ENCODE measurements around the gene TBCB. TPM values are rescaled to one million over a fixed set of nuclear protein-coding genes. Genes with fewer than 3 reads are reported as not detected.

TBCB gene, protein sequence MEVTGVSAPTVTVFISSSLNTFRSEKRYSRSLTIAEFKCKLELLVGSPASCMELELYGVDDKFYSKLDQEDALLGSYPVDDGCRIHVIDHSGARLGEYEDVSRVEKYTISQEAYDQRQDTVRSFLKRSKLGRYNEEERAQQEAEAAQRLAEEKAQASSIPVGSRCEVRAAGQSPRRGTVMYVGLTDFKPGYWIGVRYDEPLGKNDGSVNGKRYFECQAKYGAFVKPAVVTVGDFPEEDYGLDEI
- 385 TPM for total RNA-seq

DNA sequence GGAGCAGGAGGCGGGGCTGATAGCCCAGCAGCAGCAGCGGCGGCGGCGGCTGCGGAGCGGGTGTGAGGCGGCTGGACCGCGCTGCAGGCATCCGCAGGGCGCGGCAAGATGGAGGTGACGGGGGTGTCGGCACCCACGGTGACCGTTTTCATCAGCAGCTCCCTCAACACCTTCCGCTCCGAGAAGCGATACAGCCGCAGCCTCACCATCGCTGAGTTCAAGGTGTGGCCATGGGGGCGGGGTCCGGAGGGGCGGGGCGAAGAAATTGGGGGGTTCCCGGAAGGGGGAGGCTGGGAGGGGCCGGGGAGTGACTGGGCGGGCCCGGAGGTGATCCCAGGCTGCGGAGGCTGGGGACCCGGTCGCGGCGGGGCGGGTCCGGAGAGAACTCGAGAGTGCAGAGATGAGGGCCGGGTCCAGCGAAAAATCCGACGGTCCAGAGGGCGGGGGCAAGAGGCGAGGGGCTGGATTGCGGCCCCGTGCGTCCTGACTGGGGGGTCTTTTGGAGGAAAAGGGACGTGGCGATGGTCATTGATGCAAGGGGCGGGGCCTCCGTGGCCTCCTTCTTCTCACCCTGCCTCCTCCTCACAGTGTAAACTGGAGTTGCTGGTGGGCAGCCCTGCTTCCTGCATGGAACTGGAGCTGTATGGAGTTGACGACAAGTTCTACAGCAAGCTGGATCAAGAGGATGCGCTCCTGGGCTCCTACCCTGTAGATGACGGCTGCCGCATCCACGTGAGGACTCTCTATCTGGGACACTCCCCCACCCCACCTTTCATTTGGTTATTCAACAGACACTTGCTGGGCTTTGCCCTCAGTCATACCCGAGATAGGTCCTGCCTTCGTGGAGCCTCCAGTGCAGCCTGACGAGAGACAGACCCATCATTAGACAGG, at the start of gene TBCB:
Gene TBCB, plus strand, starts transcription at position 16 of the 891 bp plus-strand sequence. Its CDS starts 93 bp downstream, at position 109.

DNA sequence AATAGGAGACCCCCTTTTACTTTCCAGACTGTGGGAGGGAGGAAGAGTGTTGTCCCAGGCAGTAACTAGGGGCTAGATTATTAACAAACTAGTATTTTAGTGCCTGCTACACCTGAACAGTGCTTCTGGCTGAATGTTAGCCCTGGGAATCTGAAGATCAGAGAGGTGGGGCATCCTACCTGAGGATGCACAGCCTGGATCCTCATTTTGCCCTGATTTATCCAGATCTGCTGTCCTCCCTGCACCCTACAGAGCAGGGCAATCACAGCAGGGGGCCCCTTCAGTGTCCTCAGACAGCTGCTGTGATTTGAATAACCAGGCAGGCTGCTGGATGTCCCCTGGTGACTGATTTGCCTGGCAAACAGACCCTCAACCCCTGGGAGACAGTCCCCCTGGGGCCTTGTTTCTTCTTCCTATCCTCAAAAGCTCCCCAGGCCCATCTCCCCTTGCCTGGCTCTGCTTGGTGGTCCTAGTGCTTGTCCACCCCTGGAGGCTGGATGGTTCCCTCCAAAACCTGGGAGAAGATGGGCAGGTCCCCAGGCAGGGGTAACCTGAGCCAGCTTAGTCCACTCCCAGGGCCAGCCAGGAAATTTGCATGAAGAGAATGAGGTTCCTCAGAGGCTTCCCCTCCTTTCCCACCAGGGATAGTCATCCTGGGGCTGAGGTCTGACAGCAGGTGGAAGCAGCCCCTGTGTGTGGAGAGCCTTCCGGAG, 4.6 kb upstream of the TBCB start, which contains the start of gene OVOL3:
Gene OVOL3, plus strand, starts transcription at position 657 of the 713 bp plus-strand sequence. CDS start 60 bp downstream, outside the sequence.

DNA sequence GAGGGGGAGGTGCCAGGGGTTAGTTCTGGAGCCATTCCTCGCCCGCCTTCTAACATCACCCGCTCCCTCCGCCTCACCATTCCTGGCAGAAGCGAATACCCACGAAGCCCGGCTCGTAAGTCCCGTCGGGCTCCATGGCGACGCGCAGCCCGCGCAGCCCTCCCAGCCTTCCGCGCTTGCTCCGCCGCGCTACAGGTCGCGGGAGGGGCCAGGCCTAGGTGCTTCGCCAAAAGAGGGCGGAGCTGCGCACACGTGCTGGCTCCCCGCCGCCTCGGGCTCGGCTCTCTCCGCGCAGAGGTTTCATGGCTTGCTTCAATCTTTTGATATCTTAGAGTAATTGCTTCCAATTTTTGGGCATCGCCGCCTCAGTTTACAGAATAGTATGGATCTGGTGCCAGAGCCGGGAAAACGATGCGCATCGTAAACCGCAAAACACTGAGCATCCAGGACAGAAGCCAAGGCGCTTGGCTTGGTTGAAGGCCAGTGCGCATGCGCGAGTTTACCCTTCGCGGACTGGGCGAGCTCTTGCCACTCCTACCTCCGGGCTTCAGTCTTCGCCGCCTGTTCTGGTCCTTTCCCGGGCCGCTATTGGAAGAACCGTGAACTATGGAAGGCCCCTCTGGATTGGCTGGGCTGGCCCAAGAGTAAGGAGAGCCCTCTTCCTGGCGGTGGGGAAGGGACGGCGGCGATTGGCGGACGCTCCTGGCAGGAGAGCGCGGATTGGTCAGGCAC, 381 bp upstream of the TBCB start, which contains the start of gene POLR2I:
Gene POLR2I, minus strand, starts transcription at position 155 of the 732 bp plus-strand sequence. Its CDS starts 19 bp downstream, at position 136.

DNA sequence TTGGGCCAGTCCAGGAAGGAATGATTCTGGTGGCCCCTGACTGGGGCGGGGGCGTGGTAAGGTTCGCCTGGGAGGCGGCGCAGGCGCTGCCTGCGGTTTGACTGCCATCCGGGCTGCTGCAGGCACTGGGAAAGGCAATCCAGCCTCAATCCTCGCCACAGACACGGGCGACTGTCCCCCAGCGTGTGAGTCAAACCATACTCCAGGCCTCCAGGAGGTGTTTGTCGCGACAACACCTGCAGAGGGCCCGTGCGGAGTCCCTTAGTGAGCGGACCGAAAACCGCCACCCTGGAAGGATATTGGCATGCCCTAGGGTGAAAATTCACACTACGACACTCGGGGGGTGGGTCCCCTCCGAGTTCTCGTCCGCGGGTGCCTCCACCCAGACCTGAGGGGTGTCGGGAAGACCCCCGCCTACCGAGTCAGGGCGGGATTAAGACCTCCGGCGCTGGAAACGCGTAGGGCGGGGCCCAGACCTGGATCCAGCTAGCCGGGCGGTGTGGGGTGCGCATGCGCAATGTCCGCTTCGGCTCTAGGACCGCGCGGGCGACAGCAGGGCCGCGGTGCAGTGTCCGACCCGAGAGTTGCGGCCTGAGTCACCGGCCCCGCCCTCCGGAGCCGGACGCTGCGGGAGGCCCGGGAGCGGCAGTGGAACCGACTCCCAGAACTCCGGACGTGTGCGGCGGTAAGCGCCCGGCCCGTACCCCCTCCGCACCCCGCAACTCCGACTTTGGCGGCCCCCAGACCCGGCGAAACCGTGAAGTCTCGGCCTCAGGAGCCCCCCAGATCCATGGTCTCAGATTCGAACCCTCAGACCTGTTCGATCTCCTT, 24.4 kb downstream of the TBCB start, which contains the start of gene CAPNS1:
Gene CAPNS1, plus strand, starts transcription at position 594 of the 831 bp plus-strand sequence. CDS start 946 bp downstream, outside the sequence.

DNA sequence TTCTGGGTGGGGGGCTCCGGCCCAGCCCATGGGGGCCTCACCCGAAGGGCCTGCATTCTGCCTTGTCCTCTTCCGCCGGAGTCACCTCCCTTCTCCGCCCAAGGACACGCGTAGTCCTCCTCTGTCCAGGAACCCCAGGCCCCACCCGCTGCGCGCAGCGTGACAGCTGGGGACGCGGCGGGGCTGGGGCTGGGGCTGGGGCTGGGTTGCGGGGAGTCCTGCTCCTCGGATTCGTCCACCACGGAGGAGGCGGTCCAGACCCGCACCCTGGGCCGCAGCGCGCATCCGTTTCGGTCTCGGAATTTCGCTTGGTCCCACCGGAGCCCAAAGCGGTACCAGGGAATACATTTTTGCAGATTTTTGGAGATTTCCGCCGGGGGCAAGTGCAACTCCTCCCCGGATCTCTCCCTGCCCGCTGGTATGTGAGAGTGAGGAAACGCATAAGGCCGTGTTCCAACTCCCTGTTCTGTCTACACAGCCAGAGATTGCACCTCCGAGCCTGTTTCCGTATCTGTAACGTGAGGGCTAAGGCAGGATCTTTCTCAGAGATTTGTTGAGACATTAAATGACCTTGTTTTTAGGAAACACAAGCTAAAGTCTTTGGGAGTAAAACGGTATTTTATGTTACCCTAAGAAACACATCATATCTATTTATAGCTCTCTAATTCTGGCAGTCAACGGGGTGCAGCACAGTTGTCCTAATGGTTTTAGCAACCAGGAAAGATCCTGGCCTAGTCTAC, 37.3 kb downstream of the TBCB start, which contains the start of gene COX7A1:
Gene COX7A1, minus strand, starts transcription at position 96 of the 740 bp plus-strand sequence. Its CDS starts 40 bp downstream, at position 56.

Other genes starting within 250 kb of the TBCB start
- gene APLP1, start 246.9 kb upstream of the TBCB start, total RNA-seq, result 197 TPM
- 3.8 TPM for gene NFKBID, start 214.9 kb upstream of the TBCB start, total RNA-seq
- 1.6 TPM for gene HCST, start 212.9 kb upstream of the TBCB start, total RNA-seq
- gene TYROBP, start 207.2 kb upstream of the TBCB start, total RNA-seq, result 3.4 TPM
- gene LRFN3, start 179.1 kb upstream of the TBCB start, total RNA-seq, result 15.7 TPM
- 13.5 TPM for gene SDHAF1, start 120.3 kb upstream of the TBCB start, total RNA-seq
- gene SYNE4, start 106.7 kb upstream of the TBCB start, total RNA-seq, result 0.63 TPM
- 9.7 TPM for gene ALKBH6, start 101.3 kb upstream of the TBCB start, total RNA-seq
- gene CLIP3, start 82.6 kb upstream of the TBCB start, total RNA-seq, result 59.5 TPM
- gene THAP8, start 61.2 kb upstream of the TBCB start, total RNA-seq, result 1.9 TPM
- gene WDR62, start 60.6 kb upstream of the TBCB start, total RNA-seq, result 3.1 TPM
- not detected for gene OVOL3, start 4.3 kb upstream of the TBCB start, total RNA-seq
- gene POLR2I, start 593 bp upstream of the TBCB start, total RNA-seq, result 69.2 TPM
- gene CAPNS1, start 24.6 kb downstream of the TBCB start, total RNA-seq, result 77.6 TPM
- 1.3 TPM for gene COX7A1, start 37.0 kb downstream of the TBCB start, total RNA-seq
- 30.0 TPM for gene ZNF565, start 99.2 kb downstream of the TBCB start, total RNA-seq
- 115 TPM for gene ZNF146, start 99.6 kb downstream of the TBCB start, total RNA-seq